Activated naive CD8-positive, alpha-beta T cell treated with anti-CD3 and anti-CD28 coated beads, Interleukin-2, amount 10 ng/mL, durations not matched to agents 7 days and 5 days (primary cell): ENCODE measurements around the gene NRTN. TPM values are rescaled to one million over a fixed set of nuclear protein-coding genes. Genes with fewer than 3 reads are reported as not detected.

ENCODE experiments used
- total RNA-seq, 2 experiments: library from RNA; stranded (reverse); gene quantifications; one replicate each; pipeline ENCODE4 v1.2.3, GENCODE V29; 2021

Gene NRTN
- total RNA-seq, 2 experiments from 2014 or later: 0.36 to 0.45 TPM

Other genes with a start within 250 kb of the NRTN start
- gene TINCR, start 237.1 kb upstream of the NRTN start, total RNA-seq: under 1 TPM; 0.99 to 1.00 TPM
- gene SAFB2, start 182.3 kb upstream of the NRTN start, total RNA-seq: 100 to 1,000 TPM; 131 to 140 TPM
- 100 to 1,000 TPM; 144 to 147 TPM for gene SAFB, start 182.0 kb upstream of the NRTN start, total RNA-seq
- gene MICOS13, start 124.6 kb upstream of the NRTN start, total RNA-seq: 10 to 100 TPM; 42.6 to 44.1 TPM
- gene HSD11B1L, start 124.0 kb upstream of the NRTN start, total RNA-seq: 1 to 10 TPM; 2.2 to 4.1 TPM
- gene RPL36, start 114.8 kb upstream of the NRTN start, total RNA-seq: 1,000 to 10,000 TPM; 1,119 to 1,147 TPM
- 100 to 1,000 TPM; 112 to 120 TPM for gene LONP1, start 84.9 kb upstream of the NRTN start, total RNA-seq
- not detected for gene CATSPERD, start 84.4 kb upstream of the NRTN start, total RNA-seq
- gene PRR22, start 20.3 kb upstream of the NRTN start, total RNA-seq: 1 to 10 TPM; 3.8 to 4.4 TPM
- gene DUS3L, start 13.9 kb upstream of the NRTN start, total RNA-seq: 10 to 100 TPM; 61.0 to 62.1 TPM
- gene FUT6, start 34.6 kb downstream of the NRTN start, total RNA-seq: under 1 TPM; 0.75 to 0.91 TPM
- gene FUT3, start 46.4 kb downstream of the NRTN start, total RNA-seq: not detected
- under 1 TPM; 0.23 to 0.30 TPM for gene FUT5, start 65.5 kb downstream of the NRTN start, total RNA-seq
- gene NDUFA11, start 98.7 kb downstream of the NRTN start, total RNA-seq: 100 to 1,000 TPM; 187 to 193 TPM
- 10 to 100 TPM; 15.6 to 17.5 TPM for gene VMAC, start 99.8 kb downstream of the NRTN start, total RNA-seq
- 10 to 100 TPM; 25.0 to 28.8 TPM for gene CAPS, start 109.2 kb downstream of the NRTN start, total RNA-seq
- 100 to 1,000 TPM; 104 to 108 TPM for gene RANBP3, start 173.1 kb downstream of the NRTN start, total RNA-seq